GM12878 (cell line): ENCODE data around the gene MUC5B. TPM values are rescaled to one million over a fixed set of nuclear protein-coding genes. Genes with fewer than 3 reads are reported as not detected.

Experiments
- ATAC-seq: fragments of 200-7000 bp; cut with Tn5 transposase; 3 replicates; pipeline ENCODE4 v1.9.1; 2020; ENCODE audit warnings: mild to moderate bottlenecking, moderate library complexity
- BruUV-seq: library from RNA; stranded (reverse); fragments of 400-500 nt; replicated peaks from 2 replicates; lab custom pipeline; 2021; lab: Mats Ljungman, UMichigan
- CTCF ChIA-PET: fragments of 300-600 bp; sonication (Branson Sonifier 250); formaldehyde crosslinking; extraction: SDS; loops from one replicate; lab custom pipeline; 2021; ENCODE audit warnings: inconsistent platforms; lab: Yijun Ruan, JAX
- POLR2A ChIA-PET: fragments of 350-600 bp; formaldehyde crosslinking; extraction: SDS; loops from one replicate; lab custom pipeline; 2021; ENCODE audit warnings: inconsistent platforms; lab: Charles Lee
- RAD21 ChIA-PET: fragments of 300-600 bp; sonication (Branson Sonifier 250); formaldehyde crosslinking; loops from one replicate; lab custom pipeline; 2023; ENCODE audit warnings: antibody characterized with exemption; ENCODE audit not compliant: unreplicated experiment; lab: Charles Lee
- SMC1A ChIA-PET: fragments of 300-600 bp; sonication (Branson Sonifier 250); formaldehyde crosslinking; loops from one replicate; lab custom pipeline; 2023; ENCODE audit not compliant: unreplicated experiment, uncharacterized antibody; lab: Charles Lee
- DNase-seq: peaks from one replicate; pipeline ENCODE4 v3.0.0-alpha.2; 2011; ENCODE audit warnings: low read depth, low spot score
- FAIRE-seq: peaks from 3 replicates; lab custom pipeline; 2011; peaks lifted over from hg19 to GRCh38; lab: Jason Lieb, UNC
- H2AFZ ChIP-seq: 2 replicates; pipeline ENCODE4 v1.6.0; 2011; ENCODE audit warnings: low read depth, low read length, control low read depth; ENCODE audit not compliant: control insufficient read depth
- H3K27ac ChIP-seq: 2 replicates; pipeline ENCODE4 v1.5.1; 2011; ENCODE audit warnings: control low read depth; ENCODE audit not compliant: control insufficient read depth, insufficient read depth
- H3K27me3 ChIP-seq, 2 experiments: replicated peaks in 1 of 2; 2 replicates each; pipeline versions ENCODE4 v1.6.0 to v1.6.1; 2011; ENCODE audit warnings: low read length in 1 of 2; ENCODE audit not compliant: control insufficient read depth in 2 of 2, insufficient read depth in 2 of 2
- H3K36me3 ChIP-seq, 2 experiments: 2 replicates each; pipeline ENCODE4 v1.5.1; 2011; ENCODE audit warnings: low read length in 1 of 2; ENCODE audit not compliant: control insufficient read depth in 2 of 2, insufficient read depth in 2 of 2
- H3K4me1 ChIP-seq: 2 replicates; pipeline ENCODE4 v1.6.1; 2011; ENCODE audit warnings: mild to moderate bottlenecking, low read length, moderate library complexity, mixed read lengths; ENCODE audit not compliant: control insufficient read depth, insufficient read depth
- H3K4me2 ChIP-seq: 2 replicates; pipeline ENCODE4 v1.6.0; 2011; ENCODE audit warnings: control low read depth; ENCODE audit not compliant: control insufficient read depth, insufficient read depth
- H3K4me3 ChIP-seq: fragments of 200-600 bp; sonication (generic); 2 replicates; pipeline ENCODE4 v1.5.1; 2016
- H3K79me2 ChIP-seq: 2 replicates; pipeline ENCODE4 v1.6.0; 2011; ENCODE audit warnings: low read length; ENCODE audit not compliant: control insufficient read depth, insufficient read depth
- H3K9ac ChIP-seq: 2 replicates; pipeline ENCODE4 v1.8.0; 2011; ENCODE audit warnings: low read length, control low read depth, mixed read lengths; ENCODE audit not compliant: control insufficient read depth, insufficient read depth
- H3K9me3 ChIP-seq: replicated peaks from 3 replicates; pipeline ENCODE4 v1.5.1; 2011; ENCODE audit warnings: mild to moderate bottlenecking, low read length; ENCODE audit not compliant: control insufficient read depth, insufficient read depth
- H4K20me1 ChIP-seq: 2 replicates; pipeline ENCODE4 v1.6.0; 2011; ENCODE audit not compliant: control insufficient read depth, insufficient read depth
- CBFB ChIP-seq: IDR thresholded peaks from 2 replicates; pipeline ENCODE4 v1.6.1; 2016; ENCODE audit warnings: antibody characterized with exemption, low read depth
- ETV6 ChIP-seq, 2 experiments: fragments of 450-650 bp in 1 of 2; IDR thresholded peaks in 1 of 2; conservative IDR thresholded peaks in 1 of 2; 2 replicates each; pipeline ENCODE4 v1.6.1; 2014; ENCODE audit warnings: antibody characterized with exemption in 1 of 2, borderline replicate concordance in 1 of 2, low read depth in 1 of 2, mild to moderate bottlenecking in 1 of 2, moderate library complexity in 1 of 2
- IRF4 ChIP-seq: IDR thresholded peaks from 2 replicates; pipeline ENCODE4 v1.6.1; 2011; ENCODE audit warnings: low read depth, low read length
- MTA2 ChIP-seq: fragments of 450-650 bp; IDR thresholded peaks from 2 replicates; pipeline ENCODE4 v1.6.1; 2016; ENCODE audit warnings: low read depth, mild to moderate bottlenecking, moderate library complexity
- RAD21 ChIP-seq: IDR thresholded peaks from 2 replicates; pipeline ENCODE4 v1.6.1; 2011; ENCODE audit warnings: mild to moderate bottlenecking, low read depth, low read length, moderate library complexity; ENCODE audit not compliant: insufficient read depth
- TBL1XR1 ChIP-seq: IDR thresholded peaks from 2 replicates; pipeline ENCODE4 v1.6.1; 2012; ENCODE audit warnings: low read depth, low read length, improper control_type of control experiment
- WGBS: methylation state at CpG from one replicate; pipeline ENCODE4 v1.1.6; 2016; ENCODE audit warnings: low lambda C conversion rate; ENCODE audit not compliant: insufficient replicate concordance, insufficient coverage; ENCODE audit errors: missing lambda C conversion rate; 5-methylcytosine and 5-hydroxymethylcytosine counted together
- in situ Hi-C: fragments of 300-500 bp; cut with MboI; formaldehyde crosslinking; loops from 9 replicates; pipeline ENCODE4 v1.14.3; 2018; ENCODE audit warnings: mixed read lengths
- intact Hi-C: fragments of 100-400 bp; cut with micrococcal nuclease; formaldehyde crosslinking; loops from one replicate; pipeline ENCODE4 v1.14.2; 2022; ENCODE audit not compliant: unreplicated experiment
- polyA plus RNA-seq, 11 experiments: library from polyadenylated mRNA; depleted of rRNA in 4 of 11; unstranded in 6 of 11; stranded (reverse) in 5 of 11; fragments of >200 nt; fragmentation: Nextera tagmentation in 4 of 11; fragmentation: Illumina TruSeq in 1 of 11; extraction: Ambion mirVana in 4 of 11; extraction: Trizol in 1 of 11; gene quantifications; 1 replicate in 1 of 11; 2 replicates in 10 of 11; pipeline versions ENCODE4 v1.2.1 to v1.2.3, GENCODE V29; 2011 to 2016; ENCODE audit warnings: inconsistent platforms in 2 of 11, missing spikeins in 2 of 11, low read depth in 1 of 11
- total RNA-seq, 4 experiments: library from RNA; depleted of rRNA in 3 of 4; stranded (reverse); fragments of >200 nt in 3 of 4; fragmentation: Illumina TruSeq in 1 of 4; extraction: Trizol in 1 of 4; gene quantifications; 2 replicates each; pipeline versions ENCODE4 v1.2.1 to v1.2.3, GENCODE V29; 2013 to 2021
- TF ChIP-seq, protein P1 (sequence below): fragments of 450-650 bp; IDR thresholded peaks from 2 replicates; pipeline ENCODE4 v1.6.1; 2017; ENCODE audit warnings: borderline replicate concordance
- TF ChIP-seq, protein P2 (sequence below): fragments of 450-650 bp; IDR thresholded peaks from 2 replicates; pipeline ENCODE4 v1.6.1; 2016; ENCODE audit warnings: mild to moderate bottlenecking, moderate library complexity, borderline replicate concordance
- TF ChIP-seq, protein P3 (sequence below): IDR thresholded peaks from 2 replicates; pipeline ENCODE4 v1.6.1; 2011; ENCODE audit warnings: low read depth, low read length, improper control_type of control experiment, borderline replicate concordance
- TF ChIP-seq, protein P4 (sequence below): fragments of 450-650 bp; IDR thresholded peaks from 2 replicates; pipeline ENCODE4 v1.6.1; 2016; ENCODE audit warnings: mild to moderate bottlenecking

The MUC5B gene
- total and polyA plus RNA-seq, 10 of the 15 experiments (the other 5 are each of a cell fraction or from before 2014, with no cell fraction given) = 1.5 TPM; not detected in 9

DNA sequence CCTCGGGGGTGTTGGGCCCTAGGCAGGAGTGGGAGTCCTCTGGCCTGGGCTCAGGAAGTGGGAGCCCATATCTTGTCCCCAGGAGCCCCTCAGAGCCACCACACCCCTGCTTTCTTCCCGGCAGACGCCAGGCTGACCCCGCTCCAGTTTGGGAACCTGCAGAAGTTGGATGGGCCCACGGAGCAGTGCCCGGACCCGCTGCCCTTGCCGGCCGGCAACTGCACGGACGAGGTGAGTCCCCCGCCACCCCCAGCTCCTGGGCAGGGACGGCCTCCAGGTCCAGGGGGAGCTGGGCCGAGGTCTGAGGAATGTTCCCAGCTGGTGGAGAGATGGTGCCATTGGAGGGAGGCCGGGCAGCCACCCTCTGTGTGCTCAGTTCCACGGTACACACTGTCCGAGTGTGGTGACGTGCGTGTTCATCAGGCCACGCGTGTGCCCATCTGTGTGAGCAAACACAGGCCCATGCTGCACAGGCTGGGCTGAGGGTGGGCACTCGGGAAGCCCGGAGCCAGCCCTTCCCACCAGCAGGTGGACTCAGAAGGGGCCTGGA, 4.8 kb downstream of the MUC5B start (continued):
- TF ChIP-seq, protein P1, sequence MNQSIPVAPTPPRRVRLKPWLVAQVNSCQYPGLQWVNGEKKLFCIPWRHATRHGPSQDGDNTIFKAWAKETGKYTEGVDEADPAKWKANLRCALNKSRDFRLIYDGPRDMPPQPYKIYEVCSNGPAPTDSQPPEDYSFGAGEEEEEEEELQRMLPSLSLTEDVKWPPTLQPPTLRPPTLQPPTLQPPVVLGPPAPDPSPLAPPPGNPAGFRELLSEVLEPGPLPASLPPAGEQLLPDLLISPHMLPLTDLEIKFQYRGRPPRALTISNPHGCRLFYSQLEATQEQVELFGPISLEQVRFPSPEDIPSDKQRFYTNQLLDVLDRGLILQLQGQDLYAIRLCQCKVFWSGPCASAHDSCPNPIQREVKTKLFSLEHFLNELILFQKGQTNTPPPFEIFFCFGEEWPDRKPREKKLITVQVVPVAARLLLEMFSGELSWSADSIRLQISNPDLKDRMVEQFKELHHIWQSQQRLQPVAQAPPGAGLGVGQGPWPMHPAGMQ = no peak
- TF ChIP-seq, protein P2, sequence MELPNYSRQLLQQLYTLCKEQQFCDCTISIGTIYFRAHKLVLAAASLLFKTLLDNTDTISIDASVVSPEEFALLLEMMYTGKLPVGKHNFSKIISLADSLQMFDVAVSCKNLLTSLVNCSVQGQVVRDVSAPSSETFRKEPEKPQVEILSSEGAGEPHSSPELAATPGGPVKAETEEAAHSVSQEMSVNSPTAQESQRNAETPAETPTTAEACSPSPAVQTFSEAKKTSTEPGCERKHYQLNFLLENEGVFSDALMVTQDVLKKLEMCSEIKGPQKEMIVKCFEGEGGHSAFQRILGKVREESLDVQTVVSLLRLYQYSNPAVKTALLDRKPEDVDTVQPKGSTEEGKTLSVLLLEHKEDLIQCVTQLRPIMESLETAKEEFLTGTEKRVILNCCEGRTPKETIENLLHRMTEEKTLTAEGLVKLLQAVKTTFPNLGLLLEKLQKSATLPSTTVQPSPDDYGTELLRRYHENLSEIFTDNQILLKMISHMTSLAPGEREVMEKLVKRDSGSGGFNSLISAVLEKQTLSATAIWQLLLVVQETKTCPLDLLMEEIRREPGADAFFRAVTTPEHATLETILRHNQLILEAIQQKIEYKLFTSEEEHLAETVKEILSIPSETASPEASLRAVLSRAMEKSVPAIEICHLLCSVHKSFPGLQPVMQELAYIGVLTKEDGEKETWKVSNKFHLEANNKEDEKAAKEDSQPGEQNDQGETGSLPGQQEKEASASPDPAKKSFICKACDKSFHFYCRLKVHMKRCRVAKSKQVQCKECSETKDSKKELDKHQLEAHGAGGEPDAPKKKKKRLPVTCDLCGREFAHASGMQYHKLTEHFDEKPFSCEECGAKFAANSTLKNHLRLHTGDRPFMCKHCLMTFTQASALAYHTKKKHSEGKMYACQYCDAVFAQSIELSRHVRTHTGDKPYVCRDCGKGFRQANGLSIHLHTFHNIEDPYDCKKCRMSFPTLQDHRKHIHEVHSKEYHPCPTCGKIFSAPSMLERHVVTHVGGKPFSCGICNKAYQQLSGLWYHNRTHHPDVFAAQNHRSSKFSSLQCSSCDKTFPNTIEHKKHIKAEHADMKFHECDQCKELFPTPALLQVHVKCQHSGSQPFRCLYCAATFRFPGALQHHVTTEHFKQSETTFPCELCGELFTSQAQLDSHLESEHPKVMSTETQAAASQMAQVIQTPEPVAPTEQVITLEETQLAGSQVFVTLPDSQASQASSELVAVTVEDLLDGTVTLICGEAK = no peak
- TF ChIP-seq TBL1XR1 (no peak), ETV6 (conservative IDR thresholded peaks at IDR 0.05 in 1 of 2, IDR thresholded peaks at IDR 0.05 in 1 of 2; ENCODE audit: borderline replicate concordance in 1 of 2, low read depth in 1 of 2) (no peak)

DNA sequence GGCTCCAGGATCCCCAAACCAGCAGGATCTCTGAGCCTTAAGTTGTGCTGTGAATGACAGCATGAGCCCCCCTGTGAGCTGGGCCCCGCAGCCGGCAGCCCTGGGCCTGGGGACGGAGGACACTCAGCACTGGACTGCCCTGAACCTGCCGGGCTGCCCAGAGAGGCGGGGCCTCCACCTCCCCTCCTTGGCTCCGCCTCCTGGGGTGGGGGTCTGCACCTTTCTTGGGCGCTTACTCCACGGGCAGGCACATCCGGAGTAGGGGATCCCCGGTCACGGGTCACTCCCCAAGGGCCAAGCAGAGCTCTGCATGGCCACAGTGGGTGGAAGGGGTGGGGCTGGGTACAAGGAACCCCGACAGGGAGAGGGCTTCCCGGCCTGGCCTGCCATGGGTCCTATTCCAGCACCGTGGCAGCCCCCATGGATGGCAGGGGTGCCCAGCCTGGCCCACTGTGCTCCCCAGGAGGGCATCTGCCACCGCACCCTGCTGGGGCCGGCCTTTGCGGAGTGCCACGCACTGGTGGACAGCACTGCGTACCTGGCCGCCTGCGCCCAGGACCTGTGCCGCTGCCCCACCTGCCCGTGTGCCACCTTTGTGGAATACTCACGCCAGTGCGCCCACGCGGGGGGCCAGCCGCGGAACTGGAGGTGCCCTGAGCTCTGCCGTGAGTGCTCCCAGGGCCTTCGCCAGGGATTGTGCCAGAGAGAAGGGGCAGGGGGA, 5.4 kb downstream of the MUC5B start:
- intact Hi-C loops = no loop called here
- no peaks in the 10 kb centered on the region for H3K79me2 ChIP-seq
- no peak for ATAC-seq
- no peak for TF ChIP-seq RAD21
- no peak for TF ChIP-seq IRF4
- TF ChIP-seq, protein P3, sequence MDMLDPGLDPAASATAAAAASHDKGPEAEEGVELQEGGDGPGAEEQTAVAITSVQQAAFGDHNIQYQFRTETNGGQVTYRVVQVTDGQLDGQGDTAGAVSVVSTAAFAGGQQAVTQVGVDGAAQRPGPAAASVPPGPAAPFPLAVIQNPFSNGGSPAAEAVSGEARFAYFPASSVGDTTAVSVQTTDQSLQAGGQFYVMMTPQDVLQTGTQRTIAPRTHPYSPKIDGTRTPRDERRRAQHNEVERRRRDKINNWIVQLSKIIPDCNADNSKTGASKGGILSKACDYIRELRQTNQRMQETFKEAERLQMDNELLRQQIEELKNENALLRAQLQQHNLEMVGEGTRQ = no peak
- TF ChIP-seq, protein P4, sequence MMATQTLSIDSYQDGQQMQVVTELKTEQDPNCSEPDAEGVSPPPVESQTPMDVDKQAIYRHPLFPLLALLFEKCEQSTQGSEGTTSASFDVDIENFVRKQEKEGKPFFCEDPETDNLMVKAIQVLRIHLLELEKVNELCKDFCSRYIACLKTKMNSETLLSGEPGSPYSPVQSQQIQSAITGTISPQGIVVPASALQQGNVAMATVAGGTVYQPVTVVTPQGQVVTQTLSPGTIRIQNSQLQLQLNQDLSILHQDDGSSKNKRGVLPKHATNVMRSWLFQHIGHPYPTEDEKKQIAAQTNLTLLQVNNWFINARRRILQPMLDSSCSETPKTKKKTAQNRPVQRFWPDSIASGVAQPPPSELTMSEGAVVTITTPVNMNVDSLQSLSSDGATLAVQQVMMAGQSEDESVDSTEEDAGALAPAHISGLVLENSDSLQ = no peak
- no peak for TF ChIP-seq CBFB
- TF ChIP-seq MTA2 = no peak

More for the DNA sequence above, 5.4 kb downstream of the MUC5B start:
- no peak overlapping the region for H3K9ac ChIP-seq
- FAIRE-seq (no peak), DNase-seq (no peak)
- no peaks in the 10 kb centered on the region for H3K27me3 ChIP-seq
- WGBS = 46% methylated on average over 17 of the region's 31 CpGs
- CTCF ChIA-PET = no interaction called here
- RAD21 ChIA-PET = no interaction called here
- no peak overlapping the region for H3K4me3 ChIP-seq
- no peaks in the 10 kb centered on the region for H3K4me1 ChIP-seq
- no peaks in the 10 kb centered on the region for H4K20me1 ChIP-seq
- in situ Hi-C loops = no loop called here
- no peaks in the 10 kb centered on the region for H3K36me3 ChIP-seq
- H3K27ac ChIP-seq = no peak overlapping the region
- no peak overlapping the region for H2AFZ ChIP-seq
- no TSS peak for BruUV-seq
- POLR2A ChIA-PET = no interaction called here
- H3K9me3 ChIP-seq = no peaks in the 10 kb centered on the region
- H3K4me2 ChIP-seq = no peak overlapping the region
- SMC1A ChIA-PET = no interaction called here
